Activated CD4-positive, alpha-beta memory T cell treated with anti-CD3 and anti-CD28 coated beads, Interleukin-2, amount 10 ng/mL, durations not matched to agents 7 days and 5 days (primary cell): ENCODE results near the gene TMEM223. TPM values are rescaled to one million over a fixed set of nuclear protein-coding genes. Genes with fewer than 3 reads are reported as not detected.

ENCODE experiments used
- CTCF ChIA-PET: fragments of 350-600 bp; sonication (Branson Sonifier 250); formaldehyde crosslinking; loops from one replicate; lab custom pipeline; 2021; ENCODE audit warnings: antibody characterized with exemption, inconsistent platforms; lab: Charles Lee
- POLR2A ChIA-PET: fragments of 350-600 bp; sonication (Branson Sonifier 250); formaldehyde crosslinking; loops from one replicate; lab custom pipeline; 2021; ENCODE audit warnings: antibody characterized with exemption; lab: Charles Lee
- DNase-seq: peaks from one replicate; pipeline ENCODE4 v3.0.0-alpha.2; 2020
- H3K27ac Mint-ChIP-seq: one replicate; pipeline ENCODE4 v1.8.0; 2021; ENCODE audit warnings: mild to moderate bottlenecking, mixed read lengths
- H3K27me3 Mint-ChIP-seq: one replicate; pipeline ENCODE4 v1.8.0; 2021; ENCODE audit warnings: mixed read lengths
- H3K36me3 Mint-ChIP-seq: one replicate; pipeline ENCODE4 v1.8.0; 2021; ENCODE audit warnings: low read depth, mixed read lengths
- H3K4me1 Mint-ChIP-seq: one replicate; pipeline ENCODE4 v1.8.0; 2021; ENCODE audit warnings: mixed read lengths
- H3K4me3 Mint-ChIP-seq: one replicate; pipeline ENCODE4 v1.8.0; 2021; ENCODE audit warnings: mild to moderate bottlenecking, mixed read lengths
- H3K9me3 Mint-ChIP-seq: one replicate; pipeline ENCODE4 v1.8.0; 2021; ENCODE audit warnings: mixed read lengths
- total RNA-seq, 2 experiments: library from RNA; stranded (reverse); gene quantifications; one replicate each; pipeline ENCODE4 v1.2.3, GENCODE V29; 2021

TMEM223 gene
- total RNA-seq, 2 experiments from 2014 or later, result 18.0 to 21.0 TPM

DNA sequence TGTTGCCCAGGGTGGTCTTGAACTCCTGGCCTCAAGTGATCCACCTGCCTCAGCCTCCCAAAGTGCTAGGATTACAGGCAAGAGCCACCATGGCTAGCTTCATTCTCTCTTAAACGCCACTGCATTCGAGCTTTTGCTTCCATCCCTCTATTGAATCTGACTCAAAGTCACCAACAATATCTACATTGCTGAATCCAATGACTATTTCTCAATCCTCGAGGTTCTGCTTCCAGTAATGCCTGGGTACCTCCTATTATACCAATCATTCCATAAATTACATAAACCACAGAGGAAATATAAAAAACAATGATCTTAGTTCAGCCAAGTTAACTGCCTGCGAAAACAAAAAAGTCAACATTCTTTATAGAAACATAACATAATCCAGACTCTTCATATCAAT is 25.3 kb upstream of the TMEM223 start:
- ChIA-PET CTCF (interaction anchor here (0.6 to 1.4 kb wide), 2 partner anchors 31 to 97 kb away, joined by 5 to 7 read pairs; no protein-coding TSS in a partner anchor), POLR2A (interaction anchor here (1.1 to 2.8 kb wide), 6 partner anchors 11 to 64 kb away, joined by 3 to 23 read pairs (median 6); partner anchors contain the start of gene NXF1)
- no peak overlapping the region for H3K4me3 Mint-ChIP-seq
- H3K4me1 Mint-ChIP-seq, result peaks cover 6% of the 10 kb centered on the region
- no peaks in the 10 kb centered on the region for H3K27me3 Mint-ChIP-seq
- no peaks in the 10 kb centered on the region for H3K9me3 Mint-ChIP-seq
- H3K36me3 Mint-ChIP-seq, result peaks cover 26% of the 10 kb centered on the region
- no peak overlapping the region for H3K27ac Mint-ChIP-seq
- no peak for DNase-seq

DNA sequence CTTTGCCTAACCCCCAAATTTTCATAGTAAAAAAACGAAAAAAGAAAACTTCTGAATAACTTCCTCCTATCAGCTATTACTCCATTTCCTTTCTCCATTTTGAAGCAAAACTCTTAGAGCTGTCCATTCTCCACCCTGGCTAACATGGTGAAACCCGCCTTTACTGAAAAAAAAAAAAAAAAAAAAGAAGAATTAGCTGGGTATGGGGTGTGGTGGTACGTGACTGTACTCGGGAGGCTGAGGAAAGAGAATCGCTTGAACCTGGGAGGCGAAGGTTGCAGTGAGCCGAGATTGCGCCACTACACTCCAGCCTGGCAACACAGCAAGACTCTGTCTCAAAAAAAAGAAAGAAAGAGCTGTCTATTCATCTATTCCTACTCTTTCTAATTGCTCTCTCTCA is 24.8 kb upstream of the TMEM223 start:
- no peak for DNase-seq
- Mint-ChIP-seq H3K9me3 (no peaks in the 10 kb centered on the region), H3K27ac (no peak overlapping the region), H3K27me3 (no peaks in the 10 kb centered on the region), H3K4me1 (peaks cover 6% of the 10 kb centered on the region), H3K36me3 (peaks cover 25% of the 10 kb centered on the region), H3K4me3 (no peak overlapping the region)
- ChIA-PET POLR2A (interaction anchor here (1.1 to 2.8 kb wide), 7 partner anchors 11 to 65 kb away, joined by 3 to 23 read pairs (median 8); partner anchors contain the start of genes NXF1, STX5 and TEX54), CTCF (interaction anchor here (0.6 to 1.4 kb wide), 6 partner anchors 9 to 136 kb away, joined by 3 to 7 read pairs (median 3); no protein-coding TSS in a partner anchor)

GRCh38 chr11:62811659-62812058 is 19.9 kb upstream of the TMEM223 start:
- DNase-seq, result no peak
- ChIA-PET CTCF (interaction anchor here (0.8 to 1.2 kb wide), 2 partner anchors 25 to 51 kb away, joined by 4 to 5 read pairs; no protein-coding TSS in a partner anchor), POLR2A (interaction anchor here (0.9 to 2.1 kb wide), 3 partner anchors 10 to 147 kb away, joined by 3 to 4 read pairs (median 4); partner anchors contain the start of genes C11orf98 and CSKMT)
- Mint-ChIP-seq H3K36me3 (peaks cover 9% of the 10 kb centered on the region), H3K27ac (no peak overlapping the region), H3K27me3 (no peaks in the 10 kb centered on the region), H3K4me3 (no peak overlapping the region), H3K4me1 (peaks cover 1% of the 10 kb centered on the region), H3K9me3 (no peaks in the 10 kb centered on the region)

DNA sequence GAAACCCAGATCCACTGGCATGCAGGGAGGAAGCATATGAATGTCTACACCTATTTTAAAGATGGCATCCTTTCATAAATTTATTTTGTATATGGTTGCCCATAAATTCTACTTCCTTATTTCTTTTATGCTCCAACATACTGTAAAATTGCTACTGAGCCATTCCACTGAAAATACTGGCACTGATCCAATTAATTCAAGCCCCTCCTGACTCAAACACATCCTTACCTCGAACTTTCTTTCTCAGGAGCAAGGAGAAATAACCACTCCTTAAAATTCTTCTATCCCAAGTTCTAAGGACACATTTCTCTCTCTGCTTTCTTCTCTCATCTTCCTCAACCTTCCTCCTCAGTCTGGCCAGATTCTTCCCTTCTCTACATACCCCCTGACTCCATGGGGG is 18.9 kb upstream of the TMEM223 start:
- Mint-ChIP-seq H3K36me3 (peaks cover 4% of the 10 kb centered on the region), H3K4me1 (peaks cover 9% of the 10 kb centered on the region), H3K27ac (no peak overlapping the region), H3K27me3 (no peaks in the 10 kb centered on the region), H3K9me3 (no peaks in the 10 kb centered on the region), H3K4me3 (no peak overlapping the region)
- no peak for DNase-seq
- ChIA-PET POLR2A (interaction anchor here (1.1 kb wide), 1 partner anchor 31 kb away, joined by 4 read pairs; no protein-coding TSS in a partner anchor), CTCF (no interaction called here)

- CTCF ChIA-PET, result interaction anchor here (0.6 to 3.9 kb wide), 5 partner anchors 12 to 23 kb away, joined by 3 to 32 read pairs (median 5); partner anchors contain the start of gene TMEM179B
- POLR2A ChIA-PET, result interaction anchor here (0.8 to 5.5 kb wide), 21 partner anchors 9 to 215 kb away, joined by 3 to 134 read pairs (median 10); partner anchors contain the start of genes C11orf98, CSKMT, HNRNPUL2 and LBHD1
- Mint-ChIP-seq H3K36me3 (peaks cover 29% of the 10 kb centered on the region), H3K4me1 (peaks cover 34% of the 10 kb centered on the region), H3K27me3 (no peaks in the 10 kb centered on the region), H3K27ac (no peak overlapping the region), H3K4me3 (peak overlapping the region; percentile 90), H3K9me3 (no peaks in the 10 kb centered on the region)
- DNase-seq, result no peak
Measured at GRCh38 chr11:62806611-62807121, 14.9 kb upstream of the TMEM223 start.

DNA sequence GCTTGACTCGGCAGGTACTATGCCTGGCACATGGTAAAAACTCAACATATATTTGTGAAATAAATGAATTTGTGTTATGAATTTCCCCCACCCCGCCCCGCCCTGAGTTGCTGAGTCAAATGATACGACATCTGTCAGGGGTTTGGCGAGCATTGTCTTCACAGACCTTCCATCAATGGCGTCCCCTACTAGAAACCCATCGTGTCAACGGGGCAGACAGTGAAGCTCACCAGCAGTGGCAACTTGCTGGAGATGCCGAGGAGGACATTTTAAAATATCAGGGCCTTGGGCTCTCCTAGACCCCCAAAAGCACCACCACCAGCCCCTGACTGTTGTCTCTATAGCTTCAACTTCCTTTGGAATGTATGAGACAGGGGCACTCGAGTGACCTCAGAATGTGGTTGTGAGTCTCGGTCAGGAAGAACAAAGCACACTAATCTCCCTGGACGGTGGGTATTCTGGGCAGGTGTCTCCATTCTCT is 14.2 kb upstream of the TMEM223 start:
- H3K4me1 Mint-ChIP-seq, result peaks cover 40% of the 10 kb centered on the region
- peak overlapping the region; percentile 86 for H3K27ac Mint-ChIP-seq
- H3K27me3 Mint-ChIP-seq, result no peaks in the 10 kb centered on the region
- DNase-seq, result peak; percentile 28
- H3K4me3 Mint-ChIP-seq, result peak overlapping the region; percentile 90
- CTCF ChIA-PET, result interaction anchor here (0.7 to 3.9 kb wide), 7 partner anchors 12 to 78 kb away, joined by 3 to 32 read pairs (median 5); partner anchors contain the start of genes HNRNPUL2, SLC3A2, TMEM179B and TTC9C
- H3K9me3 Mint-ChIP-seq, result no peaks in the 10 kb centered on the region
- POLR2A ChIA-PET, result interaction anchor here (0.8 to 5.5 kb wide), 29 partner anchors 8 to 379 kb away, joined by 3 to 134 read pairs (median 6); partner anchors contain the start of genes BSCL2, C11orf98, CSKMT and GNG3
- peaks cover 35% of the 10 kb centered on the region for H3K36me3 Mint-ChIP-seq

- peaks cover 40% of the 10 kb centered on the region for H3K4me1 Mint-ChIP-seq
- peak; percentile 96 for DNase-seq
- CTCF ChIA-PET, result interaction anchor here (0.7 to 3.9 kb wide), 6 partner anchors 11 to 78 kb away, joined by 3 to 32 read pairs (median 6); partner anchors contain the start of genes HNRNPUL2, SLC3A2, TMEM179B and TTC9C
- no peaks in the 10 kb centered on the region for H3K9me3 Mint-ChIP-seq
- no peaks in the 10 kb centered on the region for H3K27me3 Mint-ChIP-seq
- POLR2A ChIA-PET, result interaction anchor here (0.8 to 5.5 kb wide), 32 partner anchors 8 to 378 kb away, joined by 3 to 134 read pairs (median 6); partner anchors contain the start of genes BSCL2, C11orf98, CSKMT and GNG3
- H3K36me3 Mint-ChIP-seq, result peaks cover 40% of the 10 kb centered on the region
- H3K27ac Mint-ChIP-seq, result peak within 1 kb of the TSS; percentile 86
- peak within 1 kb of the TSS; percentile 90 for H3K4me3 Mint-ChIP-seq
Measured at GRCh38 chr11:62805076-62805892, 13.5 kb upstream of the TMEM223 start, which contains the start of gene NXF1. Gene NXF1, minus strand, starts transcription at chr11:62805440. Its CDS starts 84 bp downstream, at chr11:62805356.

DNA sequence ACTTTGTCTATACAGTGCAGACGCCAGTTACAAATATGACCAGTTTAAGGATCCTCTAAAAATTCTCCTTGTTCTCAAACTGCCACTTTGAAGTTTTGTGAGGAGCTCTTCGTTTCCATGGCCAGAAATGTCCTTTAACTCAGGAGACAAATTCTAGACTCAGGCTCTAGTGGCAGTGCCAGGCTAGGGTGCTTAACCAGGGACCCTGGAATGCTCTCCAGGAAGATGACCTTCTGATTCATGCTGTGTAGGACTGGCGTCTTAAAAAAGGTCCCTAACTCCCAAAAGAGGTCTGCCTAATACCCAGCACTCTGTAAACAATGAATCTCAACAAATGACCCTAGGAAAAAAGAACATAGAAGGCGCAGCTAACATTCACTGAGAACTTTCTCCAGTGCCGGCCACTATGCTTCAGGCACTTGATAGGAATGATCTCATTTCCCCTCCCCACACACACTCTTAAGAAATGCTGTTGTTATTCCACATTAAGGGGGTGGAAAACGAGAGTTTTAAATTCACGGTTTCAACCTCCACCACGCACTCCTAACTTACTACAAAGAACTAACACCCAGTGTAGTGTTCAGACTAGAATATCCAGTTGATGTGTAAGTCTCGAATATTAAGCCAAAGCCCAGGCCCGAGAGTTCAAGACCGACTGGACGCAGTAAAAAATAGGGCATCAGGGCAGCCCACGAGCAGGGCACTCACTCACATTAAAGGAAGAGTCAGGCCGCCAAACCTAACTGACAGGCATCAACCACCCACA is 12.7 kb upstream of the TMEM223 start:
- ChIA-PET CTCF (interaction anchor here (1.7 kb wide), 1 partner anchor 18 kb away, joined by 5 read pairs; no protein-coding TSS in a partner anchor), POLR2A (interaction anchor here (0.6 to 5.5 kb wide), 22 partner anchors 9 to 261 kb away, joined by 3 to 134 read pairs (median 8); partner anchors contain the start of genes BSCL2, C11orf98, CSKMT and EEF1G)
- H3K27me3 Mint-ChIP-seq, result no peaks in the 10 kb centered on the region
- H3K9me3 Mint-ChIP-seq, result no peaks in the 10 kb centered on the region
- H3K27ac Mint-ChIP-seq, result peak overlapping the region; percentile 82
- H3K36me3 Mint-ChIP-seq, result peaks cover 48% of the 10 kb centered on the region
- no peak for DNase-seq
- H3K4me3 Mint-ChIP-seq, result peak overlapping the region; percentile 90
- peaks cover 41% of the 10 kb centered on the region for H3K4me1 Mint-ChIP-seq

DNA sequence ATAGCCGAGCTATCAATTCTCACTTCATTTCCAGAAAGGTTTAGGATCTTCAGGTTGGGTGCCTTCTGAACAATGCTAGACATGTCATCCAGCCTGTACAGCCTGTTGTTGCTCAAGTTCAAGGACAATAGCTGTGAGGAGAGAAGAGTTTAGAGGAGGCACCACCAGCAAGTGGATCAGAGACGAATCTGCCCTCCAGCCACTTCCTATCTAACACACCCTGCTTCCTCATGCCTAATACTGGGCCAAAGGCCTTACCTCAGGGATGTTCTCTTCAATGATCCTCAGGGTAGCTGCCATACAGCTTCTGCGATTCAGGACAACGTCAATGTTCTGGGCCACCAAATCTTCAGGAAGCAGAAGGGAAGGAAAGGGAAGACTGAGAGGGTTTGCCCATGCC is 9.3 kb upstream of the TMEM223 start:
- DNase-seq, result no peak
- CTCF ChIA-PET, result interaction anchor here (1.1 to 1.9 kb wide), 4 partner anchors 8 to 95 kb away, joined by 4 to 6 read pairs (median 4); no protein-coding TSS in a partner anchor
- H3K27ac Mint-ChIP-seq, result no peak overlapping the region
- H3K36me3 Mint-ChIP-seq, result peaks cover 77% of the 10 kb centered on the region
- H3K27me3 Mint-ChIP-seq, result no peaks in the 10 kb centered on the region
- H3K4me3 Mint-ChIP-seq, result no peak overlapping the region
- POLR2A ChIA-PET, result interaction anchor here (0.8 to 2.9 kb wide), 7 partner anchors 8 to 74 kb away, joined by 3 to 27 read pairs (median 4); partner anchors contain the start of genes STX5, TMEM179B and WDR74
- no peaks in the 10 kb centered on the region for H3K9me3 Mint-ChIP-seq
- peaks cover 34% of the 10 kb centered on the region for H3K4me1 Mint-ChIP-seq

- H3K9me3 Mint-ChIP-seq, result no peaks in the 10 kb centered on the region
- POLR2A ChIA-PET, result interaction anchor here (2.9 kb wide), 1 partner anchor 11 kb away, joined by 21 read pairs; the partner anchor contains the start of gene TMEM179B
- no peak for DNase-seq
- H3K4me1 Mint-ChIP-seq, result peaks cover 30% of the 10 kb centered on the region
- H3K27me3 Mint-ChIP-seq, result no peaks in the 10 kb centered on the region
- H3K4me3 Mint-ChIP-seq, result no peak overlapping the region
- H3K27ac Mint-ChIP-seq, result no peak overlapping the region
- H3K36me3 Mint-ChIP-seq, result peaks cover 86% of the 10 kb centered on the region
- CTCF ChIA-PET, result interaction anchor here (1.0 kb wide), 1 partner anchor 13 kb away, joined by 3 read pairs; no protein-coding TSS in a partner anchor
Measured at GRCh38 chr11:62799486-62799885, 7.7 kb upstream of the TMEM223 start.

DNA sequence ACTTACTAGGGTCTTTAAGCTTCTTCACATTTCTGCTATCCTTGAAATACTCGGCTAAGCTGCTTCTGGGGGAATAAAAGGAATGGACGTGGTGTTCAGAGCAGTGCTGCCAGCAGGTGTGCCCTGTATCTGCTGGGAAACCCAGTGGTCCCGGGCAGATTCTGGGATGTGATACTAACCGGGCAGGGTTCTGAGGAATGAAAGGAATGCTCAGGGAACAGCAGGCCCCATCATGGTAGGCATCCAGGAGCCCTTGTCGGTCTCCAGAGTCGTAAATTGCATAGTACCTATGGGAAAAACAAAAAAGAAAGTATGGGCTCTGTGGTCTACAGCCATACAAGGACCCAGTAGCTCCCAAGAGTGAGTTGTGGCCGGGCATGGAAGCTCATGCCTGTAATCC is 4.5 kb upstream of the TMEM223 start:
- CTCF ChIA-PET, result interaction anchor here (1.1 to 1.3 kb wide), 2 partner anchors 10 to 52 kb away, joined by 4 to 5 read pairs; no protein-coding TSS in a partner anchor
- H3K36me3 Mint-ChIP-seq, result peaks cover 79% of the 10 kb centered on the region

More for the DNA sequence above, 4.5 kb upstream of the TMEM223 start:
- DNase-seq, result no peak
- Mint-ChIP-seq H3K4me3 (no peak overlapping the region), H3K27me3 (no peaks in the 10 kb centered on the region), H3K27ac (no peak overlapping the region), H3K4me1 (peaks cover 15% of the 10 kb centered on the region), H3K9me3 (no peaks in the 10 kb centered on the region)
- POLR2A ChIA-PET, result interaction anchor here (1.0 to 11.3 kb wide), 4 partner anchors 9 to 85 kb away, joined by 3 to 134 read pairs (median 18); partner anchors contain the start of genes NXF1, TMEM179B and WDR74
